ENCODE data around the gene FOXO3.

DNA sequence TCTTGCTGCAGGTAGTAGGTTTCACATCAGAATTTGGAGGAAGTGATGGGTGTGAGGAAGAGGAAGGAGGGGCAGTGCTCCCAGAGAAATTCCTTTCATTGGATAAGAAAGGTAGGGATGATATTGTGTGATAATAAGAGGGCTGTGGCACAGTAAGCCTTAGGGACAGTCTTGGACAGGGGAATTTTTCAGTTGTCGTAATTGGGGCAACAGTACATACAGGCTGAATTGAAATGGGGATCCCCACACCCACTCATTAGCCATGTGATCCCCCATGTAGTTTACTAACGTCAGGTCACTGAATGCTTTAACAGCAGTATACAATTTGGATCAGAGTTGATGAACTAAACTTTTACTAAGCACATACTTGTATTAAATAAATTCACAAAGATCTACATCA lies 79.4 kb downstream of the FOXO3 start:
- TF ChIP-seq GATA3 (IDR thresholded peaks at IDR 0.05; ENCODE audit: low read depth, low read length) (no peak), GATA2 (IDR thresholded peaks at IDR 0.05; ENCODE audit: low read depth, low read length) (no peak)

Measured in SH-SY5Y (cell line).